Breast epithelium (tissue), 4 donors: ENCODE data around the gene MAP2K6. TPM values are rescaled to one million over a fixed set of nuclear protein-coding genes. Genes with fewer than 3 reads are reported as not detected.

Experiments used
- DNase-seq, 2 donors: peaks; one replicate each; pipeline ENCODE4 v3.0.0-alpha.2; 2019; ENCODE audit warnings: low spot score in 2 of 2
- H3K27ac ChIP-seq, 2 donors: fragments of 200-600 bp; sonication (generic) in 1 of 2; one replicate each; pipeline ENCODE4 v1.5.1; 2016 to 2019; ENCODE audit warnings: mild to moderate bottlenecking in 1 of 2
- H3K27me3 ChIP-seq, 2 donors: fragments of 200-600 bp; sonication (generic) in 1 of 2; one replicate each; pipeline versions ENCODE4 v1.5.1 to v1.6.0; 2017 to 2019; ENCODE audit warnings: control low read depth in 1 of 2, mild to moderate bottlenecking in 1 of 2
- H3K36me3 ChIP-seq: fragments of 200-600 bp; one replicate; pipeline ENCODE4 v1.5.1; 2019
- H3K4me1 ChIP-seq, 2 donors: fragments of 200-600 bp; sonication (generic); one replicate each; pipeline ENCODE4 v1.5.1; 2016 to 2019; ENCODE audit warnings: control low read depth in 1 of 2
- H3K4me3 ChIP-seq, 3 donors: fragments of 200-600 bp; sonication (generic); 1 replicate in 2 of 3; 2 replicates in 1 of 3; pipeline ENCODE4 v1.5.1; 2016 to 2019; ENCODE audit warnings: mild to moderate bottlenecking in 3 of 3, moderate library complexity in 2 of 3
- H3K9me3 ChIP-seq, 2 donors: fragments of 200-600 bp; sonication (generic) in 1 of 2; one replicate each; pipeline ENCODE4 v1.5.1; 2016 to 2019; ENCODE audit warnings: control low read depth in 1 of 2
- POLR2A ChIP-seq: fragments of 450-650 bp; IDR thresholded peaks from one replicate; pipeline ENCODE4 v1.6.1; 2016; ENCODE audit warnings: antibody characterized with exemption, mild to moderate bottlenecking, moderate library complexity
- POLR2AphosphoS5 ChIP-seq, 3 donors: sonication (generic); formaldehyde crosslinking; IDR thresholded peaks; one replicate each; pipeline ENCODE4 v1.6.1; 2017; ENCODE audit warnings: antibody characterized with exemption in 3 of 3
- intact Hi-C: fragments of 100-400 bp; cut with DNase I; formaldehyde crosslinking; loops from one replicate; pipeline ENCODE4 v1.15.1; 2023; ENCODE audit warnings: low total_unique reads
- total RNA-seq, 3 donors: library from RNA; depleted of rRNA; stranded (reverse); fragments of >200 nt; gene quantifications; one replicate each; pipeline ENCODE4 v1.1.0, GENCODE V29; 2016
- TF ChIP-seq, protein P1 (sequence below), 3 donors: fragments of 450-650 bp; IDR thresholded peaks; one replicate each; pipeline ENCODE4 v1.5.1; 2016 to 2017; ENCODE audit warnings: antibody characterized with exemption in 3 of 3, mild to moderate bottlenecking in 3 of 3, moderate library complexity in 3 of 3

MAP2K6 gene
- total RNA-seq, 3 donors from 2014 or later, result 10.9 to 54.9 (median 16.7) TPM

DNA sequence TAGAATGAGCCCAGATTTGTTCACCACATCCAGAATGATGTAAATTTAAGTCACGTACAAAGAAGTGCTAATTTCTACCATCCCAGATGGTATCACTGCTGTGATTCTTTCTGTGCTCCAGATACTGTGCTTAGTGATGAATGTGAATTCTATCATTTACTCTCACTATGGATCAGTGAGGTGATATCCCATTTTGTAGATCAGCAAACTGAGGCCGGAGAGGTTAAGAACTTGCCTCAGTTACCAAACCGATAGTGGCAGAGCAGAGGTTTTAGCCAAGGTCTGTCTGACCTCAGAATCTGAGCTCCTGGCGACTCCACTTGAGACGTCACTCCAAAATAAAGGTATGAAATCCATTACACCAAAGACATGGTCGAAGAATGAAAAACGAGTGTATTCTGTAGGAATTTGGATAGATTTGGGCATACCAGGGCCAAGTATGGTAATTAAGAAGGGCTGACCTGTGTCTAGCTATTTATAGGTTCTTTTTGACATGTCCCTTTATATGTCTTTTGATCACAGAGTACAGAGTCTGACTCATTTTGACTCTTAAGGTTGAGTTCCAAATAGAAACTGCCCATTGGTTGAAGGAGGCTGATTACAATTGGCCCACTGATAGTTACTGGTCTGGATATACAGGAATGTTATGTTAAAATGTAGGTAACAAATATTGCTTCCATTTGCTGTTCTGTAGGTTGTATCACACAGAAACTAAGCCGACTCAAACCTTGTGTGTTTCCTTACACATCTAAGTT lies 10.0 kb downstream of the MAP2K6 start:
- H3K27me3 ChIP-seq, result no peaks in the 10 kb centered on the region
- TF ChIP-seq POLR2A (no peak), POLR2AphosphoS5 (IDR thresholded peaks at IDR 0.05) (no peak)
- TF ChIP-seq, protein P1, sequence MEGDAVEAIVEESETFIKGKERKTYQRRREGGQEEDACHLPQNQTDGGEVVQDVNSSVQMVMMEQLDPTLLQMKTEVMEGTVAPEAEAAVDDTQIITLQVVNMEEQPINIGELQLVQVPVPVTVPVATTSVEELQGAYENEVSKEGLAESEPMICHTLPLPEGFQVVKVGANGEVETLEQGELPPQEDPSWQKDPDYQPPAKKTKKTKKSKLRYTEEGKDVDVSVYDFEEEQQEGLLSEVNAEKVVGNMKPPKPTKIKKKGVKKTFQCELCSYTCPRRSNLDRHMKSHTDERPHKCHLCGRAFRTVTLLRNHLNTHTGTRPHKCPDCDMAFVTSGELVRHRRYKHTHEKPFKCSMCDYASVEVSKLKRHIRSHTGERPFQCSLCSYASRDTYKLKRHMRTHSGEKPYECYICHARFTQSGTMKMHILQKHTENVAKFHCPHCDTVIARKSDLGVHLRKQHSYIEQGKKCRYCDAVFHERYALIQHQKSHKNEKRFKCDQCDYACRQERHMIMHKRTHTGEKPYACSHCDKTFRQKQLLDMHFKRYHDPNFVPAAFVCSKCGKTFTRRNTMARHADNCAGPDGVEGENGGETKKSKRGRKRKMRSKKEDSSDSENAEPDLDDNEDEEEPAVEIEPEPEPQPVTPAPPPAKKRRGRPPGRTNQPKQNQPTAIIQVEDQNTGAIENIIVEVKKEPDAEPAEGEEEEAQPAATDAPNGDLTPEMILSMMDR (IDR thresholded peaks at IDR 0.05), result no peak
- intact Hi-C loops, result no loop called here

DNA sequence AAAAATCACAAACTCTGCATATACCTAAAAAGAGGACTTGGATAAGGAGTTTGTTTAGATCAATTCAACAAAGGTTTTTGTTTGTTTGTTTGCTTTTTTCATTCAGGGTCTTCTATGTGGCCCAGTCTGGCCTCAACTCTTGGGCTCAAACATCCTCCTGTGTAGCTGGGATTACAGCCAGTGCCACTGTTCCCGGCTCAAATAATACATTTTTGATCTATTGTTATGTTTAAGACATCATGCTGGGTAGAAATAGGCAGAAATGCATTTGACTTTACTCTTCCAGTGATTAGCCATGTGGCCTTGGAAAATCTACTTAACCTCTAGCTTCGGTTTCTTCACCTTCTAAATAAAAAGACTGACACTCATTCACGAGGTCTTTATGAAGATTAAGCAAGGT lies 11.5 kb downstream of the MAP2K6 start:
- intact Hi-C loops, result no loop called here
- Histone ChIP-seq H3K27me3 (no peaks in the 10 kb centered on the region), H3K4me1 (no peaks in the 10 kb centered on the region), H3K9me3 (no peaks in the 10 kb centered on the region), H3K4me3 (no peak overlapping the region), H3K36me3 (no peaks in the 10 kb centered on the region), H3K27ac (no peak overlapping the region)
- DNase-seq, result no peak
- no peak for TF ChIP-seq POLR2AphosphoS5 (IDR thresholded peaks at IDR 0.05)
- TF ChIP-seq, protein P1 (IDR thresholded peaks at IDR 0.05), result no peak
- no peak for TF ChIP-seq POLR2A

More for the DNA sequence above, 10.0 kb downstream of the MAP2K6 start:
- no peaks in the 10 kb centered on the region for H3K4me1 ChIP-seq
- no peak overlapping the region for H3K27ac ChIP-seq
- no peak overlapping the region for H3K4me3 ChIP-seq
- no peaks in the 10 kb centered on the region for H3K9me3 ChIP-seq
- no peak for DNase-seq
- no peaks in the 10 kb centered on the region for H3K36me3 ChIP-seq

DNA sequence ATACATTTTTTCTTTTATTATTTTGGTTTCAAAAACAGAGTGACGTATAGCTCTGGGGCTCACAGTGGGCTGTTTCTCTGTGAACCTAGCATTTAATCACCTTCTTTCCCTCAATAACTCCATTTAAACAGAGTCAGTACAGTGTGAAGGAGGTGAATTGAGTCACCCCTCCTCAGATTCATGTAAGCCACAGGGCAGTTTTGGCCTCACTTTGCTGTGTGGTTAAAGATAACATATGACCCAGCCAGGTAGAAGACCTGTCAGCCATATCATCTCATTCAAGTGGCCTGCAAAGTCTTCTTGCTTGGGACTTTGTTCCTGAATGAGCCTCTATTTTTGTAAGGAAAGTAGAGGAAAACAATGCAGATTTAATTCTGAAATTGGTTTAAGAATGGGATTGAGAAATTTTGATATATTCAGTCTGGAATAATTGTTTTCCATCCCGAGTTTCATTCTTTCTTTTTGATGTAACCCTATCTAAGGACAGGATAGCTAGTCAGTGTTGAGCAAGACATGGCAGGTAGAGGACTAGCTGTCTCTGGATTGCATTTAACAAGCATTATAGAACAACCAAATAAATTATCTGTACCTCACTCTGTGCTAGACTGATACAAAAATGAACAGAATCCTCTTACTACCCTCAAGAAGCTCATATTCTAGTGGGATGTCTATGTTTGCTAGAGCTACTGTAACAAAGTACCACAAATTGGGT lies 13.1 kb downstream of the MAP2K6 start:
- DNase-seq, result no peak
- Histone ChIP-seq H3K4me3 (no peak overlapping the region), H3K9me3 (no peaks in the 10 kb centered on the region), H3K36me3 (no peaks in the 10 kb centered on the region), H3K4me1 (no peaks in the 10 kb centered on the region), H3K27me3 (no peaks in the 10 kb centered on the region), H3K27ac (no peak overlapping the region)
- intact Hi-C loops, result no loop called here
- TF ChIP-seq, protein P1 (IDR thresholded peaks at IDR 0.05), result no peak
- TF ChIP-seq POLR2A (no peak), POLR2AphosphoS5 (IDR thresholded peaks at IDR 0.05) (no peak)

DNA sequence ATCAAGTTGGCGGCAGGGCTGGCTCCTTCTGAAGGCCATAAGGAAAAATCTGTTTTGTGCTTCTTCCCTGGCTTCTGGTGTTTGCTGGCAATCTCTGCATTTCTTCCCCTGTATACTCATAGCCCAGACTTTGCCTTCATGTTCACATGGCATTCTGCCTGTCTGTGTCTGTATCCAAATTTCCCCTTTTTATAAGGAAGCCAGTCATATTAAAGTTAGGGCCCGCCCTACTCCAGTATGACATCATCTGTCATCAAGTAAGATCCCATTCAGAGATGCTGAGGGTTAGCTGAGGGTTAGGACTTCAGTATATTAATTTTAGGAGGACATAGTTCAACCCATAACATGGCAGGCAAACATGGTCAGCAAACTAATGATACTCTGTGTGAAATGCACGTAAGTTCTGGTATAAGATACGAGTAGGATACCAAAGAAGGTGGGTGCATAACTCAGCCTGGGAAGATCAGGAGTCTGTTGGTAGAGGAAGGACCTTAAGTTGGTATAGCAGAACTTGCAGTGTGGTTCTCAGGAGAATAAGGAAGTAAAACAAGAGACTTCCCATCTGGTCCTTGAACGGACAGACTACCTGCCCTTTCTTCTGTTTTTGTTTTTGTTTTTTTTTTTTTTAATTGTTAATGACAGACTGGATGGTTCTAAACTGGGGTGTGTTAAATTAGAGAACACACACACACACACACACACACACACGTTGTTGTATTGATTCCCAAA lies 13.9 kb downstream of the MAP2K6 start:
- intact Hi-C loops, result no loop called here

More for the DNA sequence above, 13.9 kb downstream of the MAP2K6 start:
- no peaks in the 10 kb centered on the region for H3K9me3 ChIP-seq
- no peak overlapping the region for H3K27ac ChIP-seq
- no peak for TF ChIP-seq POLR2AphosphoS5 (IDR thresholded peaks at IDR 0.05)
- TF ChIP-seq, protein P1 (IDR thresholded peaks at IDR 0.05), result no peak
- no peak for TF ChIP-seq POLR2A
- H3K4me1 ChIP-seq, result no peaks in the 10 kb centered on the region
- H3K27me3 ChIP-seq, result no peaks in the 10 kb centered on the region
- H3K36me3 ChIP-seq, result no peaks in the 10 kb centered on the region
- DNase-seq, result no peak
- H3K4me3 ChIP-seq, result no peak overlapping the region
